ENCODE results near the gene FRMD4B.
A peak's percentile ranks its signal among the peaks of the same experiment; 100 is the strongest.

Gene FRMD4B

DNA sequence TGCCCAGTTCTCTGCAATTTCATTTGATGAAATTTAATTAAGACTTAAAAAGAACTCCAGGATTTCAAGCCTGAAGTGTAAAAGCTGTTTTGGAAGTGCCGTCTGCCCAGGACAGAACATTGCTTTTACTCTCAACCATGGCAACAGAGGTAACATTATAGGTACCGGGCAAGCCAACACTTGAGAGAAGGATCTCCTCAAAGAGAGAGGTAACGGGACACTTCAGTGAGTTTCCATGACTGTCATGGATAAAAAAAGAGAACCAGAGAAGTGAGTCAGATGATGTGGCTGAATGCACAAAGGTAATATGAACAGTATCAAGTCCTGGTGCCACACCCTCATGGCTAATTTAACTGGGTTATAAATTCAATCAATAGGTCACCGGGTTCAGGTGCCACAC, 133.3 kb downstream of the FRMD4B start:
- H3K9ac ChIP-seq (ENCODE audit: low read length), result no peak overlapping the region
- no peak overlapping the region for H2BK5ac ChIP-seq (ENCODE audit: low read depth, low read length, poor library complexity)
- H3K27ac ChIP-seq (ENCODE audit: low read depth, low read length), result no peak overlapping the region
- no peak overlapping the region for H3K18ac ChIP-seq (ENCODE audit: low read length)
- H2AFZ ChIP-seq (ENCODE audit: insufficient read depth, low read length, poor library complexity), result no peak overlapping the region
- H2AK5ac ChIP-seq (ENCODE audit: low read length), result no peak overlapping the region
- H3K79me2 ChIP-seq (ENCODE audit: control insufficient read depth, insufficient read depth, low read length, poor library complexity), result no peaks in the 10 kb centered on the region
- H3K4me2 ChIP-seq (ENCODE audit: low read length), result no peak overlapping the region
- H2BK120ac ChIP-seq (ENCODE audit: insufficient read depth, low read length, poor library complexity), result no peak overlapping the region
- no peak overlapping the region for H4K8ac ChIP-seq (ENCODE audit: low read depth, low read length)
- H3K23ac ChIP-seq (ENCODE audit: low read length), result no peak overlapping the region
- no CpG with 5 or more reads among the region's 4 CpGs for WGBS (ENCODE audit: extremely low coverage, insufficient coverage, insufficient read length)
- peaks cover 4% of the 10 kb centered on the region for H3K79me1 ChIP-seq (ENCODE audit: low read length)
- H3K36me3 ChIP-seq (ENCODE audit: control insufficient read depth in 1 of 2, insufficient read depth in 2 of 2, low read length in 2 of 2), result no peaks in the 10 kb centered on the region
- H4K12ac ChIP-seq (ENCODE audit: low read depth, low read length), result no peak overlapping the region
- no peak for DNase-seq
- no peaks in the 10 kb centered on the region for H3K9me3 ChIP-seq (ENCODE audit: insufficient read depth, low read depth, low read length)
- H4K91ac ChIP-seq (ENCODE audit: low read depth, low read length), result no peak overlapping the region
- H2BK12ac ChIP-seq (ENCODE audit: low read length), result no peak overlapping the region
- H3K4me3 ChIP-seq (ENCODE audit: low read depth, low read length), result no peak overlapping the region
- no peaks in the 10 kb centered on the region for H3K27me3 ChIP-seq (ENCODE audit: insufficient read depth, low read length)
- no peak overlapping the region for H3K4ac ChIP-seq (ENCODE audit: low read depth, low read length)
- H3K4me1 ChIP-seq (ENCODE audit: control insufficient read depth in 1 of 2, insufficient read depth in 2 of 2, low read length in 2 of 2), result peaks cover 0 to 10% of the 10 kb centered on the region in 2 experiments
- no peak overlapping the region for H3K14ac ChIP-seq (ENCODE audit: low read length)

GRCh38 chr3:69252141-69252540, 133.7 kb downstream of the FRMD4B start:
- no peak overlapping the region for H4K91ac ChIP-seq (ENCODE audit: low read depth, low read length)
- peak overlapping the region; percentile 39 for H2BK5ac ChIP-seq (ENCODE audit: low read depth, low read length, poor library complexity)
- H3K9me3 ChIP-seq (ENCODE audit: insufficient read depth, low read depth, low read length), result no peaks in the 10 kb centered on the region
- H4K12ac ChIP-seq (ENCODE audit: low read depth, low read length), result no peak overlapping the region
- H3K9ac ChIP-seq (ENCODE audit: low read length), result no peak overlapping the region
- peak overlapping the region; percentile 83 for H2BK120ac ChIP-seq (ENCODE audit: insufficient read depth, low read length, poor library complexity)
- H3K27me3 ChIP-seq (ENCODE audit: insufficient read depth, low read length), result no peaks in the 10 kb centered on the region
- peak overlapping the region; percentile 23 for H3K18ac ChIP-seq (ENCODE audit: low read length)
- no peaks in the 10 kb centered on the region for H3K79me2 ChIP-seq (ENCODE audit: control insufficient read depth, insufficient read depth, low read length, poor library complexity)
- no peaks in the 10 kb centered on the region for H3K36me3 ChIP-seq (ENCODE audit: control insufficient read depth in 1 of 2, insufficient read depth in 2 of 2, low read length in 2 of 2)
- no peak overlapping the region for H3K4me3 ChIP-seq (ENCODE audit: low read depth, low read length)
- peaks cover 6% of the 10 kb centered on the region for H3K79me1 ChIP-seq (ENCODE audit: low read length)
- no peak overlapping the region for H3K27ac ChIP-seq (ENCODE audit: low read depth, low read length)
- no peak overlapping the region for H3K4me2 ChIP-seq (ENCODE audit: low read length)
- peak overlapping the region; percentile 69 for H4K8ac ChIP-seq (ENCODE audit: low read depth, low read length)
- no peak for DNase-seq
- H2BK12ac ChIP-seq (ENCODE audit: low read length), result peak overlapping the region; percentile 86
- H2AK5ac ChIP-seq (ENCODE audit: low read length), result peak overlapping the region; percentile 76
- peak overlapping the region; percentile 57 for H3K14ac ChIP-seq (ENCODE audit: low read length)
- peaks cover 0 to 10% of the 10 kb centered on the region in 2 experiments for H3K4me1 ChIP-seq (ENCODE audit: control insufficient read depth in 1 of 2, insufficient read depth in 2 of 2, low read length in 2 of 2)
- no CpG with 5 or more reads among the region's 4 CpGs for WGBS (ENCODE audit: extremely low coverage, insufficient coverage, insufficient read length)
- H3K4ac ChIP-seq (ENCODE audit: low read depth, low read length), result peak overlapping the region; percentile 27
- H3K23ac ChIP-seq (ENCODE audit: low read length), result no peak overlapping the region
- H2AFZ ChIP-seq (ENCODE audit: insufficient read depth, low read length, poor library complexity), result peak overlapping the region; percentile 35

DNA sequence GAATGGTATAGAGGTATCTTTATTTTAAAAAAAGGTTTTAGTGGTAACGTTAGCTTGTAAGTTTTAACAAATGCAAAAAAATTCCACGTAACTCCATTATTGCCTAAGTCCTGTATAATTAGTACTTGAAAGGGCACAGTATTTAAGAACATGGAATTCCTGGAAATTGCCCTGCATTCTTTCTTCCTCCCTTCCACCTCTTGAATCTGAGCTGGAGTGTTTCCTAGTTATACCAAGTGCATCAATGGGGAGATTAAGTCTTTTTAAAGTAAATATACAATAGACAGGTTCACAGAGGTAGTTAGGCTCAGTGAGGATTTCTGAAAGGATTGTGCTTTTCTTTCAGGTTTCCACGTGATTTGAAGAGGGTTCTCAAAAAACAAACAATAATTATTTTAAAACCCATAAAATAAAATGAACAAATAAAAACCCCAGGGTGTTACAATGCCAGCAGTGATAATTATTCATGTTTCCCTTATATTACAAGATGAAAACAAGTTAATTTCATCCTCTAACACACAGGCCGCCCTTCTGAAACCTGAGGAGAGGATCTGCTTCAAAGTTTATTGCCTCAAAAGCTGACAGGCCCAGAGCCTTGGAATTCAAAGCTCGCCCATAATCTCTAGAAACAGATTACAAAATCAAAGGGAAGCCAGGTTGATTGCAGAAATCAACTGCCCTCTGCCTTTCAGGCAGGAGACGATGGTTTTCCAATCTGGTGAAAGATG, 134.6 kb downstream of the FRMD4B start:
- Histone ChIP-seq H2BK12ac (ENCODE audit: low read length) (peak overlapping the region; percentile 30), H4K12ac (ENCODE audit: low read depth, low read length) (no peak overlapping the region), H3K36me3 (ENCODE audit: control insufficient read depth in 1 of 2, insufficient read depth in 2 of 2, low read length in 2 of 2) (no peaks in the 10 kb centered on the region), H3K9ac (ENCODE audit: low read length) (no peak overlapping the region), H3K4me2 (ENCODE audit: low read length) (no peak overlapping the region), H3K4me3 (ENCODE audit: low read depth, low read length) (no peak overlapping the region), H3K18ac (ENCODE audit: low read length) (no peak overlapping the region), H3K79me2 (ENCODE audit: control insufficient read depth, insufficient read depth, low read length, poor library complexity) (no peaks in the 10 kb centered on the region), H4K91ac (ENCODE audit: low read depth, low read length) (no peak overlapping the region), H3K14ac (ENCODE audit: low read length) (no peak overlapping the region), H2AFZ (ENCODE audit: insufficient read depth, low read length, poor library complexity) (no peak overlapping the region), H4K8ac (ENCODE audit: low read depth, low read length) (no peak overlapping the region), H3K79me1 (ENCODE audit: low read length) (peaks cover 10% of the 10 kb centered on the region), H3K27ac (ENCODE audit: low read depth, low read length) (peak overlapping the region; percentile 58), H2BK5ac (ENCODE audit: low read depth, low read length, poor library complexity) (no peak overlapping the region), H2AK5ac (ENCODE audit: low read length) (no peak overlapping the region), H2BK120ac (ENCODE audit: insufficient read depth, low read length, poor library complexity) (no peak overlapping the region), H3K9me3 (ENCODE audit: insufficient read depth, low read depth, low read length) (no peaks in the 10 kb centered on the region), H3K4ac (ENCODE audit: low read depth, low read length) (no peak overlapping the region), H3K4me1 (ENCODE audit: control insufficient read depth in 1 of 2, insufficient read depth in 2 of 2, low read length in 2 of 2) (peaks cover 3 to 16% of the 10 kb centered on the region in 2 experiments), H3K27me3 (ENCODE audit: insufficient read depth, low read length) (no peaks in the 10 kb centered on the region), H3K23ac (ENCODE audit: low read length) (no peak overlapping the region)
- no CpG with 5 or more reads among the region's 6 CpGs for WGBS (ENCODE audit: extremely low coverage, insufficient coverage, insufficient read length)
- DNase-seq, result peak; percentile 23 to 70

DNA sequence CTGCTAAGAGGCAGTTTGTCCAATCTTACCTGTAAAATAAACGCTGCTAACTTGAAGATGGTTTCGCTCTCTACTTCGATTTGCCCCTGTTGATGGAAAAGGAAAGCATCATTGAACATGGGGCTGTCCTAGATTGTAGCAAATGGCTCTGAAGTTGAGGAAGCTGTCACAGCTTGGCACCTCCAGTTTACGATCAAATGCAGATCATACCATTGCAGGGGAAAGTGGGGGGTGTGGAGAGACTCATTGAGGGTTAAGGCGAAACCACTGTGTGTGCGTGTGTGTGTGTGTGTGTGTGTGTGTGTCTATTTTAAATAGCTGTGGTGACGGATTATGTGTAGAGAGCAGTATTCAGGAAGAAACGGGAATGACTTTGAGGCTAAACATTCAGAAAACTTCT, 135.9 kb downstream of the FRMD4B start:
- no peak overlapping the region for H3K27ac ChIP-seq (ENCODE audit: low read depth, low read length)
- WGBS (ENCODE audit: extremely low coverage, insufficient coverage, insufficient read length), result no CpG with 5 or more reads among the region's 8 CpGs

More for the DNA sequence above, 135.9 kb downstream of the FRMD4B start:
- Histone ChIP-seq H2BK120ac (ENCODE audit: insufficient read depth, low read length, poor library complexity) (no peak overlapping the region), H3K79me1 (ENCODE audit: low read length) (peaks cover 13% of the 10 kb centered on the region), H4K8ac (ENCODE audit: low read depth, low read length) (no peak overlapping the region), H3K18ac (ENCODE audit: low read length) (no peak overlapping the region), H3K4me3 (ENCODE audit: low read depth, low read length) (no peak overlapping the region), H2AK5ac (ENCODE audit: low read length) (no peak overlapping the region), H2BK12ac (ENCODE audit: low read length) (no peak overlapping the region), H3K36me3 (ENCODE audit: control insufficient read depth in 1 of 2, insufficient read depth in 2 of 2, low read length in 2 of 2) (no peaks in the 10 kb centered on the region), H3K27me3 (ENCODE audit: insufficient read depth, low read length) (no peaks in the 10 kb centered on the region), H2AFZ (ENCODE audit: insufficient read depth, low read length, poor library complexity) (no peak overlapping the region), H3K9me3 (ENCODE audit: insufficient read depth, low read depth, low read length) (no peaks in the 10 kb centered on the region), H2BK5ac (ENCODE audit: low read depth, low read length, poor library complexity) (peak overlapping the region; percentile 36), H3K4ac (ENCODE audit: low read depth, low read length) (no peak overlapping the region), H3K23ac (ENCODE audit: low read length) (no peak overlapping the region), H4K91ac (ENCODE audit: low read depth, low read length) (no peak overlapping the region), H3K4me2 (ENCODE audit: low read length) (peak overlapping the region; percentile 58), H4K12ac (ENCODE audit: low read depth, low read length) (no peak overlapping the region), H3K79me2 (ENCODE audit: control insufficient read depth, insufficient read depth, low read length, poor library complexity) (no peaks in the 10 kb centered on the region), H3K4me1 (ENCODE audit: control insufficient read depth in 1 of 2, insufficient read depth in 2 of 2, low read length in 2 of 2) (peaks cover 3 to 19% of the 10 kb centered on the region in 2 experiments), H3K9ac (ENCODE audit: low read length) (no peak overlapping the region), H3K14ac (ENCODE audit: low read length) (no peak overlapping the region)
- no peak for DNase-seq
